Renal cortex interstitium (tissue), 15 donors: ENCODE measurements around the gene FLOT2. TPM values are rescaled to one million over a fixed set of nuclear protein-coding genes. Genes with fewer than 3 reads are reported as not detected.
"Not testable (repeated sequence)": the region's sequence is repeated elsewhere in the genome, so short reads cannot be mapped to it uniquely, and the experiment has no call there.

ENCODE experiments used
- DNase-seq, 11 donors: peaks; one replicate each; pipeline ENCODE4 v3.0.0-alpha.2; 2013; ENCODE audit warnings: low read depth in 9 of 11, low spot score in 4 of 11; ENCODE audit errors: extremely low read depth in 1 of 11
- long read RNA-seq, 16 experiments: transcript quantifications; one replicate each; lab custom pipeline, GENCODE V29; 2026
- polyA plus RNA-seq, 3 donors: library from polyadenylated mRNA; unstranded; fragments of 120-200 nt; gene quantifications; one replicate each; pipeline ENCODE4 v1.2.1, GENCODE V29; 2013; ENCODE audit not compliant: insufficient read length in 3 of 3

The FLOT2 gene, protein sequence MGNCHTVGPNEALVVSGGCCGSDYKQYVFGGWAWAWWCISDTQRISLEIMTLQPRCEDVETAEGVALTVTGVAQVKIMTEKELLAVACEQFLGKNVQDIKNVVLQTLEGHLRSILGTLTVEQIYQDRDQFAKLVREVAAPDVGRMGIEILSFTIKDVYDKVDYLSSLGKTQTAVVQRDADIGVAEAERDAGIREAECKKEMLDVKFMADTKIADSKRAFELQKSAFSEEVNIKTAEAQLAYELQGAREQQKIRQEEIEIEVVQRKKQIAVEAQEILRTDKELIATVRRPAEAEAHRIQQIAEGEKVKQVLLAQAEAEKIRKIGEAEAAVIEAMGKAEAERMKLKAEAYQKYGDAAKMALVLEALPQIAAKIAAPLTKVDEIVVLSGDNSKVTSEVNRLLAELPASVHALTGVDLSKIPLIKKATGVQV
- polyA plus RNA-seq = 10 to 100 TPM; 77.6 to 96.1 (median 91.7) TPM
- long read RNA-seq, donor 1, transcript FLOT2-202 (11 exons, 2,618 nt) = major isoform, 16 of 16 reads
- long read RNA-seq, donor 1, partial matches to known transcripts = 0 of 16 reads
- long read RNA-seq, donor 1, other reads (novel, unspliced or antisense) = 0 of 16 reads
- long read RNA-seq, donor 2, transcript FLOT2-202 (11 exons, 2,618 nt) = major isoform, 14 of 28 reads
- long read RNA-seq, donor 2, partial matches to known transcripts = 12 of 28 reads
- long read RNA-seq, donor 2, other reads (novel, unspliced or antisense) = 0 of 28 reads
- long read RNA-seq, donor 3, transcript FLOT2-202 (11 exons, 2,618 nt) = major isoform, 27 of 30 reads
- long read RNA-seq, donor 3, partial matches to known transcripts = 0 of 30 reads
- long read RNA-seq, donor 3, other reads (novel, unspliced or antisense) = 0 of 30 reads
- long read RNA-seq, donor 4, transcript FLOT2-202 (11 exons, 2,618 nt) = major isoform, 16 of 16 reads
- long read RNA-seq, donor 4, partial matches to known transcripts = 0 of 16 reads
- long read RNA-seq, donor 4, other reads (novel, unspliced or antisense) = 0 of 16 reads
- long read RNA-seq, donor 5 = 0 reads
- long read RNA-seq, donor 6, transcript FLOT2-202 (11 exons, 2,618 nt) = major isoform, 13 of 20 reads
- long read RNA-seq, donor 6, partial matches to known transcripts = 5 of 20 reads
- long read RNA-seq, donor 6, other reads (novel, unspliced or antisense) = 0 of 20 reads
- long read RNA-seq, donor 7, transcript FLOT2-202 (11 exons, 2,618 nt) = major isoform, 18 of 18 reads
- long read RNA-seq, donor 7, partial matches to known transcripts = 0 of 18 reads
- long read RNA-seq, donor 7, other reads (novel, unspliced or antisense) = 0 of 18 reads
- long read RNA-seq, donor 8 = 0 reads
- long read RNA-seq, donor 9, transcript FLOT2-202 (11 exons, 2,618 nt) = major isoform, 25 of 28 reads
- long read RNA-seq, donor 9, partial matches to known transcripts = 0 of 28 reads
- long read RNA-seq, donor 9, other reads (novel, unspliced or antisense) = 0 of 28 reads
- long read RNA-seq, donor 10, transcript FLOT2-202 (11 exons, 2,618 nt) = major isoform, 17 of 30 reads
- long read RNA-seq, donor 10, partial matches to known transcripts = 11 of 30 reads
- long read RNA-seq, donor 10, other reads (novel, unspliced or antisense) = 0 of 30 reads
- long read RNA-seq, donor 11, transcript FLOT2-202 (11 exons, 2,618 nt) = major isoform, 13 of 14 reads
- long read RNA-seq, donor 11, partial matches to known transcripts = 0 of 14 reads
- long read RNA-seq, donor 11, other reads (novel, unspliced or antisense) = 0 of 14 reads
- long read RNA-seq, donor 12, transcript FLOT2-202 (11 exons, 2,618 nt) = major isoform, 5 of 7 reads
- long read RNA-seq, donor 12, partial matches to known transcripts = 0 of 7 reads
- long read RNA-seq, donor 12, other reads (novel, unspliced or antisense) = 0 of 7 reads
- long read RNA-seq, donor 13 = 0 reads
- long read RNA-seq, donor 14, transcript FLOT2-202 (11 exons, 2,618 nt) = major isoform, 16 of 20 reads
- long read RNA-seq, donor 14, partial matches to known transcripts = 0 of 20 reads
- long read RNA-seq, donor 14, other reads (novel, unspliced or antisense) = 0 of 20 reads
- long read RNA-seq, donor 15, transcript FLOT2-202 (11 exons, 2,618 nt) = major isoform, 7 of 7 reads
- long read RNA-seq, donor 15, partial matches to known transcripts = 0 of 7 reads
- long read RNA-seq, donor 15, other reads (novel, unspliced or antisense) = 0 of 7 reads
- long read RNA-seq, donor 16, transcript FLOT2-202 (11 exons, 2,618 nt) = major isoform, 54 of 70 reads
- long read RNA-seq, donor 16, transcript FLOT2-210 (11 exons, 2,585 nt) = minor isoform, 7 of 70 reads
- long read RNA-seq, donor 16, partial matches to known transcripts = 9 of 70 reads
- long read RNA-seq, donor 16, other reads (novel, unspliced or antisense) = 0 of 70 reads

DNA sequence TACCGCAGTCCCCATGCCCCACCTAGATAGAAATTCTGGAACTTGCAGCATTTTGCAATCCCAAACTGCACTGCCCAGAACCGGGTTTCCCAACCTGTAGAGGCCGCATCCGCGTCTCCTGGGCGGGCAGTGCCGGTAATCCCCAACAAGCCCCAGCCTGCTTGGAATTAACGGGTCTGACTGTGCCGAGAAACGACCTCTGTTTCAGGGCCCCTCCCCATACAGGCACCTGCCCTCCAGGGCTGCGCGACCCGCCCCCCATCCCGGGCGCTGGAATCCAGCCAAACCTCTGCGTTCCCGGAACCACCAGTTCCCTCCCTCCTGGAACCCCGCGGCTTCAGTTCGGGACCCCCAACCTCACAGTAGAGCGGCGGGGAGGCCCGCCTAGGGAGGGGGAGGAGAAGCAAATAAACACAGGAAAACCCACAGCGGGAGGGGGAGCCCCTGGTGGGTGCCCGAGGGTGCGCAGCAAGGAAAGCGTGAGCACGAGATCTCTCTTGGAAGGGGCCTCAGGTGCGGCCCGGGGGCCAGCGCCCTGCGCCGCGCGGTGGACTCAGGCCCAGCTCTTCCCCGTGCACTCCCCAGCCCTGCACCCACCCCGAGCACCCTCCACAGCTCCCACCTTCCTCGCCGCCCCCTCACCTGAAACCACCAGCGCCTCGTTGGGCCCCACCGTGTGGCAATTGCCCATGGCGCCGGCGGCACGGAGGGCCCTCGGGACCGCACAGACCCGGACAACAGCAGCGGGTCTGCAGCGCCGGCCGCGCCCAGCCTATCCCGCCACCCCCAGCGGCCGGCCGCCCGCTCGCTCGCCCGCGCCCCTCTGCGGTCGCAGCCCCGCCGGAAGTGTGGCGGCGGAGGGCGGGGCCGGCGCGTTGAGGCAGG lies at the start of gene FLOT2:
TSS of gene FLOT2 (minus strand) at position 850 of the 885 bp plus-strand sequence. CDS start at position 691, 159 bp downstream.
- peak in 8 of 11 donors; percentile 18 to 65 (median 48) for DNase-seq

- DNase-seq = no peak
Measured at GRCh38 chr17:28946239-28946638, 48.7 kb upstream of the FLOT2 start.

- DNase-seq = no peak
Measured at GRCh38 chr17:28944862-28945741, 47.6 kb upstream of the FLOT2 start.

- DNase-seq = no peak
Measured at GRCh38 chr17:28944343-28944742, 46.8 kb upstream of the FLOT2 start.

DNA sequence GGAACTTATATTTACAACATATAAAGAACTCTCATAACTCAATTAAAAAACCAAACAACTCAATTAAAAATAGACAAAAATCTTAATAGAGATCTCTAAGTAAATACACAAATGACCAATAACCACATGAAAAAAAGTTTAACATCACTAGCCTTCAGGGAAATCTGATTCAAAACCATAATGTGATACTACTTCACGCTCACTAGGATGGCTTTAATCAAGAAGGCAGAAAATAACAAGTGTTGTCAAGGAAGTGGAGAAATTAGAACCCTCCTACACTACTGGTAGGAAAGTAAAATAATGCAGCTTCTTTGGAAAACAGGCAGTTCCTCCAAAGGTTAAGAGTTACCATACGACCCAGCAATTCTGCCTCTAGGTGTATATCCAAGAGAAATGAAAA lies 45.4 kb upstream of the FLOT2 start:
- no peak for DNase-seq

DNA sequence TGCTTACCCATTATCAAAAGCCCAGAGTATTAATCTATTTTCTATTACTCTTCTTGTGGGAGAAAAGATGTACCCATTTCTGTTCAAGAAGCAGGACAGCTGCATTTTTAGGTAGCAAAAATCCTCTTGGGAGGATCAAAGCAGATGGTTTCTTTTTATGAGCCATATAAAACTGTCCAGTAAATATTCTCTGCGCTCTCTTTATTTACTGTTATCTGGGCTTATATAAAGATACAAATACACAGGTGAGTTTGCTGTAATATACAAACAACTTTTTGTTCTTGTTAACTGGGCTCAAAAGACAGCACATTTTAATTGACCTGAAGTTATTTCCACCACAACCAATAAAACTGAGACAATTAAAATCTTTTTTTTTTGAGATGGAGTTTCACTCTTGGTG lies 43.7 kb upstream of the FLOT2 start:
- DNase-seq = no peak

- DNase-seq = no peak
Measured at GRCh38 chr17:28940675-28941074, 43.1 kb upstream of the FLOT2 start.

DNA sequence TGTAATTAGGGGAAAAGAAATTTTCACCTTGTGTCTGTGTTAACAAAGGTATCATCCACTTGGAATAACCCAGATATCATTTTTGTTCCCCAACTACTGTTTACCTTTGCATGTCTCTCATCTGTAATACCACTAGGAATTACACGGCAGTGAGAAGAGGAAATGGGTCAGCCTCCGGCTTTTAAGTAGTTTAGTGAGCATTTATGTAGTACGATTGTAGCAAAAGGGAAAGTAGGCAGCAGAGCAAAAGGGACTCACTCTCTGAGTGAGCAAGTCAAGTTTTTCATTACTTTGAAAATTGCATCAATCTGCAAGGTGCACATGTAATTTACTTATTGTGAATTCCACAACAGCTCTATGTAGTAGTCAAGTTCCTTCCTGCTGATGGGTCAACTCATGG lies 42.6 kb upstream of the FLOT2 start:
- no peak for DNase-seq

GRCh38 chr17:28938552-28938951 lies 41.0 kb upstream of the FLOT2 start:
- DNase-seq = no peak

DNA sequence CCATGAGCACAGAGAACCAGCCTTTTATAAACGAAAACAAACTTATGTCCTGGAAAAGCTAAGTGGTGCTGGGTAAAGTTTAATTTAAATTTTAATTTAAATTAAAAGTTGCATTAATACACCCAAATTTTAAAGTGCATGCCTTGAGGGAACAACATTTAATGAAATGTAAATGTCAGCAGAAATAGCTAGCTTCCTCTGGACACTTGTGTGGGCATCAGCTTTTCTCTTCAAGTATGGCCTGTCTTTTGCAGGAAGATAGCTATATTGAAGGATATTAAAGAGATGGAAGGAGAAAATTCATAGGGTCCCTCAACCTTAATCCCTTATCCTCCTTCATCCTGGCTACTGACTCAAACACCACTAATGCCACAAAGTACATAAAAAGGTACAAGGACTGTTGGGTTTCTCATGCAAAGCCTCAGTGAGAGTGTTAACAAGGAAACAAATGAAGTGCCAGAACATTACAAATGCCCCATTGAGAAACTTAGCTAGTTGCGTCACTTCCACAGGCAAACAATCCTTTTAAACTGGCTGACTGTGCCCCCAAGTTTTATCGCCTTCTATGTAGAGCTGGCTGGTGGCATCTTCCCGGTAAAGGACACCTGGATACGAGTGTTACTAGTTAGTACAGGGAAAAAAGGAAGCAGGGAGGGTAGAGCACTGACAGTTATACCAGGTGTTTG lies 39.7 kb upstream of the FLOT2 start:
- DNase-seq = no peak

DNA sequence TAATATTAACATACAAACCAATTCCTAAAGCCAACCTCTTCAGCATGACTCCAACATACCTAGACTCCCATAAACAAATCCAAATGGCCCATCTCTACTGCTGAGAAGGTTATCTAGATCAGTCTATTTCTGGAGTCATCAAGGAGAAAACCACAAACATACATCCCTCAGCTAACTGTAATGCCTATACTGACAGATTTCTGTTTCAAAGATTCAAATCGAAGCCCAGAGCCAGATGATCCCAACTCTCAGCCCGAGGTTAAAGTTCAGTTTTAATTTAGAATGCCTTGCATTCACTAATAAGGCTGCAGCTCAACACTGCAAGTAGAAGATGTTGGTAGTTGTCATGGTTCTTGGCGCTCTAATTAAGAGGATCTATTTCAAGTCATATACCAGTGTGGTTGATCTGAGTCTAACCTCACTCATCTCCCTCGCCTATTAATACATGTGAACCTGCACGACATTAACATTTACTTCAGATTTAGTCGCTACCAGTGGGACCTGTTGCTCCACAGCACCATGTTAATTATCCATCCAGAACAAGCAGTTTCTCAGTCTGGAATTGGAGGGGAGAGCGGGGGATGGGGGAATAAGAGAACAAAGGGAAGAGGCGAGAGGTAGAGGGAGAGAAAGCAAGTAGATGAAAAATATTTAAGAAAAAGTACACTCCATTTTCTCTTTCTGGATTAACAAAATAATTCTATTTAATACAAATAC lies 38.4 kb upstream of the FLOT2 start:
- no peak for DNase-seq

DNA sequence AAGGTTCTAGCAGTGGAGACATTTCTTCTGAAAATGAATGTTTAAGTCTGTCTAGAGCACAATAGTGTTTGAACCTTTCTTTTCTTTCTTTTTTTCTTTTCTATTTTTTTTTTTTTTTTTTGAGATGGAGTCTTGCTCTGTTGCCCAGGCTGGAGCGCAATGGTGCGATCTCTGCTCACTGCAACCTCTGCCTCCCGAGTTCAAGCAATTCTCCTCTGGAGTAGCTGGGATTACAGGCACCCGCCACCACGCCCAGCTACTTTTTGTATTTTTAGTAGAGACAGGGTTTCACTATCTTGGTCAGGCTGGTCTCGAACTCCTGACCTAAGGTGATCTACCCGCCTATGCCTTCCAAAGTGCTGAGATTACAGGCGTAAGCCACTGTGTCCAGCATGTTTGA lies 37.0 kb upstream of the FLOT2 start:
- DNase-seq = not testable (repeated sequence)

GRCh38 chr17:28929787-28930186 lies 32.3 kb upstream of the FLOT2 start:
- no peak for DNase-seq

GRCh38 chr17:28928061-28928460 lies 30.5 kb upstream of the FLOT2 start:
- no peak for DNase-seq
